Transverse colon (tissue), 4 donors: ENCODE data around the gene TENM4. TPM values are rescaled to one million over a fixed set of nuclear protein-coding genes. Genes with fewer than 3 reads are reported as not detected.

Source experiments
- DNase-seq: peaks from one replicate; pipeline ENCODE4 v3.0.0-alpha.2; 2019
- H3K27ac ChIP-seq, 4 donors: fragments of 200-600 bp; sonication (generic); 2 replicates each; pipeline ENCODE4 v1.5.1; 2016 to 2018; ENCODE audit warnings: inconsistent platforms in 4 of 4
- H3K27me3 ChIP-seq: fragments of 200-600 bp; sonication (generic); 2 replicates; pipeline ENCODE4 v1.5.1; 2017; ENCODE audit warnings: inconsistent platforms
- H3K36me3 ChIP-seq, 4 donors: fragments of 200-600 bp; sonication (generic); 2 replicates each; pipeline ENCODE4 v1.5.1; 2017 to 2019; ENCODE audit warnings: inconsistent platforms in 4 of 4
- H3K4me1 ChIP-seq, 4 donors: fragments of 200-600 bp; sonication (generic); 2 replicates each; pipeline ENCODE4 v1.5.1; 2017 to 2020; ENCODE audit warnings: inconsistent platforms in 4 of 4
- H3K4me3 ChIP-seq, 4 donors: fragments of 200-600 bp; sonication (generic); 1 replicate in 1 of 4; 2 replicates in 3 of 4; pipeline versions ENCODE4 v1.5.1 to v1.6.1; 2017 to 2019; ENCODE audit warnings: inconsistent platforms in 4 of 4
- H3K9me3 ChIP-seq, 2 donors: fragments of 200-600 bp; sonication (generic); 2 replicates each; pipeline ENCODE4 v1.5.1; 2017 to 2019; ENCODE audit warnings: inconsistent platforms in 2 of 2
- CTCF ChIP-seq, 5 experiments: fragments of 200-600 bp in 3 of 5; fragments of 450-650 bp in 2 of 5; sonication (generic) in 3 of 5; IDR thresholded peaks; 1 replicate in 2 of 5; 2 replicates in 3 of 5; pipeline ENCODE4 v1.5.1; 2016 to 2017; ENCODE audit warnings: antibody characterized with exemption in 5 of 5, inconsistent platforms in 3 of 5, mild to moderate bottlenecking in 2 of 5, moderate library complexity in 1 of 5
- EP300 ChIP-seq: sonication (generic); formaldehyde crosslinking; IDR thresholded peaks from one replicate; pipeline ENCODE4 v1.6.1; 2017; ENCODE audit warnings: antibody characterized with exemption, low read depth
- POLR2A ChIP-seq: fragments of 450-650 bp; IDR thresholded peaks from one replicate; pipeline ENCODE4 v1.6.1; 2016; ENCODE audit warnings: antibody characterized with exemption, mild to moderate bottlenecking, moderate library complexity
- POLR2AphosphoS5 ChIP-seq, 3 donors: sonication (generic); formaldehyde crosslinking; IDR thresholded peaks; one replicate each; pipeline ENCODE4 v1.6.1; 2016; ENCODE audit warnings: antibody characterized with exemption in 3 of 3
- WGBS, 2 donors: methylation state at CpG; one replicate each; pipeline ENCODE4 v1.1.5; 2018; ENCODE audit warnings: low coverage in 1 of 2; 5-methylcytosine and 5-hydroxymethylcytosine counted together
- in situ Hi-C, 4 donors: fragments of 200-750 bp; cut with MboI; loops; one replicate each; pipeline versions ENCODE4 v1.15.0 to v1.15.1; 2017; ENCODE audit warnings: low sequenced_read_pairs in 3 of 4, low pct_ligation_motif_present in 1 of 4, low pct_unique_long_range_greater_than_20kb in 1 of 4
- intact Hi-C: fragments of 100-400 bp; cut with DNase I; formaldehyde crosslinking; loops from one replicate; pipeline ENCODE4 v1.15.1; 2023; ENCODE audit warnings: low total_unique reads
- total RNA-seq, 4 donors: library from RNA; depleted of rRNA; stranded (reverse); fragments of >200 nt; gene quantifications; one replicate each; pipeline ENCODE4 v1.1.0, GENCODE V29; 2016

The TENM4 gene
- total RNA-seq, 4 donors from 2014 or later: 0.14 to 0.79 (median 0.39) TPM

- H3K4me3 ChIP-seq: no peak overlapping the region
- no peaks in the 10 kb centered on the region for H3K36me3 ChIP-seq
- no peaks in the 10 kb centered on the region for H3K4me1 ChIP-seq
- DNase-seq: no peak
- H3K9me3 ChIP-seq: no peaks in the 10 kb centered on the region
- intact Hi-C loops (no loop called here), in situ Hi-C loops (no loop called here)
- no peak overlapping the region for H3K27ac ChIP-seq
- WGBS, 2 donors: 60 to 80% methylated on average over 1 to 4 of the region's 4 CpGs
- TF ChIP-seq POLR2A: no peak
- TF ChIP-seq CTCF (IDR thresholded peaks at IDR 0.05): no peak
- no peaks in the 10 kb centered on the region for H3K27me3 ChIP-seq
Measured at GRCh38 chr11:79157738-79158137, 283.1 kb downstream of the TENM4 start.

- Histone ChIP-seq H3K27me3 (no peaks in the 10 kb centered on the region), H3K4me1 (no peaks in the 10 kb centered on the region), H3K36me3 (no peaks in the 10 kb centered on the region), H3K9me3 (no peaks in the 10 kb centered on the region), H3K4me3 (no peak overlapping the region), H3K27ac (no peak overlapping the region)
- 73% methylated on average over 6 of the region's 6 CpGs; no CpG with 5 or more reads in 1 of the 2 donors for WGBS, 2 donors
- intact Hi-C loops: no loop called here
- in situ Hi-C loops: no loop called here
- TF ChIP-seq EP300: no peak
- no peak for TF ChIP-seq POLR2A
- TF ChIP-seq CTCF (IDR thresholded peaks at IDR 0.05): no peak
- no peak for DNase-seq
Measured at GRCh38 chr11:79156031-79156430, 284.8 kb downstream of the TENM4 start.

- TF ChIP-seq CTCF (IDR thresholded peaks at IDR 0.05): no peak
- TF ChIP-seq EP300: no peak
- in situ Hi-C loops (no loop called here), intact Hi-C loops (no loop called here)
- Histone ChIP-seq H3K27me3 (no peaks in the 10 kb centered on the region), H3K9me3 (no peaks in the 10 kb centered on the region), H3K4me3 (no peak overlapping the region), H3K4me1 (no peaks in the 10 kb centered on the region), H3K27ac (no peak overlapping the region), H3K36me3 (no peaks in the 10 kb centered on the region)
- WGBS, 2 donors: 65 to 70% methylated on average over 3 of the region's 3 CpGs
- no peak for DNase-seq
Measured at GRCh38 chr11:79155237-79155636, 285.6 kb downstream of the TENM4 start.

GRCh38 chr11:79152511-79152910 is 288.3 kb downstream of the TENM4 start:
- Histone ChIP-seq H3K9me3 (no peaks in the 10 kb centered on the region), H3K27ac (no peak overlapping the region), H3K4me1 (no peaks in the 10 kb centered on the region), H3K4me3 (no peak overlapping the region), H3K27me3 (no peaks in the 10 kb centered on the region), H3K36me3 (no peaks in the 10 kb centered on the region)
- TF ChIP-seq CTCF (IDR thresholded peaks at IDR 0.05) (no peak), POLR2A (no peak), EP300 (no peak), POLR2AphosphoS5 (IDR thresholded peaks at IDR 0.05) (no peak)
- 66 to 67% methylated on average over 1 to 4 of the region's 4 CpGs for WGBS, 2 donors
- intact Hi-C loops: no loop called here
- DNase-seq: no peak
- in situ Hi-C loops: no loop called here
